Measurements from ENCODE around the gene FRAT1.

The FRAT1 gene

GRCh38 chr10:97291357-97292096 is 27.5 kb upstream of the FRAT1 start:
- Histone ChIP-seq H3K27me3 (no peaks in the 10 kb centered on the region), H3K27ac (peak overlapping the region; percentile 87), H3K9ac (peak overlapping the region; percentile 89), H3K4me1 (peaks cover 28% of the 10 kb centered on the region), H3K36me3 (peaks cover 39% of the 10 kb centered on the region), H3K9me3 (no peaks in the 10 kb centered on the region), H3K4me3 (peak overlapping the region; percentile 85), H4K20me1 (no peaks in the 10 kb centered on the region), H3K4me2 (peak overlapping the region; percentile 85)
- TF ChIP-seq Cebpa-rat (IDR thresholded peaks at IDR 0.05), result no peak

GRCh38 chr10:97292097-97292861 is 26.8 kb upstream of the FRAT1 start, which contains the start of gene ARHGAP19:
Gene ARHGAP19, minus strand, starts transcription at chr10:97292637. Its CDS starts 10 bp downstream, at chr10:97292627.
- peak within 1 kb of the TSS; percentile 85 for H3K4me2 ChIP-seq
- TF ChIP-seq Cebpa-rat (IDR thresholded peaks at IDR 0.05), result no peak
- peak within 1 kb of the TSS; percentile 85 for H3K4me3 ChIP-seq
- no peaks in the 10 kb centered on the region for H4K20me1 ChIP-seq
- H3K9ac ChIP-seq, result peak within 1 kb of the TSS; percentile 89
- no peaks in the 10 kb centered on the region for H3K9me3 ChIP-seq
- peaks cover 32% of the 10 kb centered on the region for H3K36me3 ChIP-seq
- peaks cover 28% of the 10 kb centered on the region for H3K4me1 ChIP-seq
- H3K27ac ChIP-seq, result peak within 1 kb of the TSS; percentile 87
- no peaks in the 10 kb centered on the region for H3K27me3 ChIP-seq

- H3K4me2 ChIP-seq, result peak overlapping the region; percentile 17; the same call in 1 of the 2 replicates
Observed at GRCh38 chr10:97292862-97293198, 26.2 kb upstream of the FRAT1 start.

GRCh38 chr10:97297556-97298222 is 21.4 kb upstream of the FRAT1 start:
- Histone ChIP-seq H3K9me3 (no peaks in the 10 kb centered on the region), H3K36me3 (no peaks in the 10 kb centered on the region), H3K27ac (no peak overlapping the region), H3K9ac (no peak overlapping the region), H3K4me2 (no peak overlapping the region), H3K4me3 (no peak overlapping the region), H4K20me1 (no peaks in the 10 kb centered on the region), H3K27me3 (no peaks in the 10 kb centered on the region), H3K4me1 (peaks cover 10% of the 10 kb centered on the region; the same call in 1 of the 2 replicates)
- 0 out of 2 replicates have a peak, but pooled peaks have one; percentile 27 for TF ChIP-seq Cebpa-rat (IDR thresholded peaks at IDR 0.05)

More at GRCh38 chr10:97292862-97293198, 26.2 kb upstream of the FRAT1 start:
- no peaks in the 10 kb centered on the region for H3K27me3 ChIP-seq
- TF ChIP-seq Cebpa-rat (IDR thresholded peaks at IDR 0.05), result no peak
- peaks cover 26% of the 10 kb centered on the region for H3K36me3 ChIP-seq
- H3K9ac ChIP-seq, result no peak overlapping the region
- peaks cover 28% of the 10 kb centered on the region for H3K4me1 ChIP-seq
- H4K20me1 ChIP-seq, result no peaks in the 10 kb centered on the region
- H3K27ac ChIP-seq, result no peak overlapping the region
- H3K9me3 ChIP-seq, result no peaks in the 10 kb centered on the region
- no peak overlapping the region for H3K4me3 ChIP-seq

- no peak overlapping the region for H3K9ac ChIP-seq
- no peaks in the 10 kb centered on the region for H3K36me3 ChIP-seq
- no peak for TF ChIP-seq Cebpa-rat (IDR thresholded peaks at IDR 0.05)
- H3K4me3 ChIP-seq, result no peak overlapping the region
- H3K27me3 ChIP-seq, result no peaks in the 10 kb centered on the region
- H3K4me2 ChIP-seq, result no peak overlapping the region
- no peak overlapping the region for H3K27ac ChIP-seq
- H3K9me3 ChIP-seq, result no peaks in the 10 kb centered on the region
- peaks cover 6% of the 10 kb centered on the region; the same call in 1 of the 2 replicates for H3K4me1 ChIP-seq
- no peaks in the 10 kb centered on the region for H4K20me1 ChIP-seq
Observed at GRCh38 chr10:97298223-97298571, 20.9 kb upstream of the FRAT1 start.

- no peaks in the 10 kb centered on the region for H3K4me1 ChIP-seq
- H3K9me3 ChIP-seq, result no peaks in the 10 kb centered on the region
- TF ChIP-seq Cebpa-rat (IDR thresholded peaks at IDR 0.05), result no peak
- no peaks in the 10 kb centered on the region for H3K27me3 ChIP-seq
- no peaks in the 10 kb centered on the region for H3K36me3 ChIP-seq
- no peak overlapping the region for H3K9ac ChIP-seq
- H3K4me2 ChIP-seq, result no peak overlapping the region
- no peaks in the 10 kb centered on the region for H4K20me1 ChIP-seq
- H3K4me3 ChIP-seq, result no peak overlapping the region
- H3K27ac ChIP-seq, result no peak overlapping the region
Observed at GRCh38 chr10:97300980-97301379, 18.1 kb upstream of the FRAT1 start.

- Histone ChIP-seq H3K27ac (no peak overlapping the region), H3K9ac (no peak overlapping the region), H4K20me1 (no peaks in the 10 kb centered on the region), H3K36me3 (no peaks in the 10 kb centered on the region), H3K4me3 (no peak overlapping the region), H3K4me2 (no peak overlapping the region), H3K9me3 (no peaks in the 10 kb centered on the region), H3K27me3 (no peaks in the 10 kb centered on the region), H3K4me1 (0 out of 2 replicates have a peak, but pooled peaks cover under 1% of the 10 kb centered on the region)
- no peak for TF ChIP-seq Cebpa-rat (IDR thresholded peaks at IDR 0.05)
Observed at GRCh38 chr10:97302088-97302791, 16.8 kb upstream of the FRAT1 start.

- Histone ChIP-seq H3K4me1 (peaks cover 16% of the 10 kb centered on the region), H3K36me3 (no peaks in the 10 kb centered on the region), H3K9me3 (no peaks in the 10 kb centered on the region), H4K20me1 (no peaks in the 10 kb centered on the region), H3K27ac (peak overlapping the region; percentile 18; the same call in 1 of the 2 replicates), H3K4me2 (peak overlapping the region; percentile 45; the same call in 1 of the 2 replicates), H3K4me3 (no peak overlapping the region), H3K9ac (no peak overlapping the region), H3K27me3 (no peaks in the 10 kb centered on the region)
- no peak for TF ChIP-seq Cebpa-rat (IDR thresholded peaks at IDR 0.05)
Observed at GRCh38 chr10:97307441-97307840, 11.6 kb upstream of the FRAT1 start.
